NCI-H2107 (cell line): ENCODE data around the gene STIM2.
A peak's percentile ranks its signal among the peaks of the same experiment; 100 is the strongest.
"Not testable (repeated sequence)": the region's sequence is repeated elsewhere in the genome, so short reads cannot be mapped to it uniquely, and the experiment has no call there.

Experiments used
- DNase-seq: peaks from one replicate; lab custom pipeline; 2025; lab: John Stamatoyannopoulos, UW

STIM2 gene

DNA sequence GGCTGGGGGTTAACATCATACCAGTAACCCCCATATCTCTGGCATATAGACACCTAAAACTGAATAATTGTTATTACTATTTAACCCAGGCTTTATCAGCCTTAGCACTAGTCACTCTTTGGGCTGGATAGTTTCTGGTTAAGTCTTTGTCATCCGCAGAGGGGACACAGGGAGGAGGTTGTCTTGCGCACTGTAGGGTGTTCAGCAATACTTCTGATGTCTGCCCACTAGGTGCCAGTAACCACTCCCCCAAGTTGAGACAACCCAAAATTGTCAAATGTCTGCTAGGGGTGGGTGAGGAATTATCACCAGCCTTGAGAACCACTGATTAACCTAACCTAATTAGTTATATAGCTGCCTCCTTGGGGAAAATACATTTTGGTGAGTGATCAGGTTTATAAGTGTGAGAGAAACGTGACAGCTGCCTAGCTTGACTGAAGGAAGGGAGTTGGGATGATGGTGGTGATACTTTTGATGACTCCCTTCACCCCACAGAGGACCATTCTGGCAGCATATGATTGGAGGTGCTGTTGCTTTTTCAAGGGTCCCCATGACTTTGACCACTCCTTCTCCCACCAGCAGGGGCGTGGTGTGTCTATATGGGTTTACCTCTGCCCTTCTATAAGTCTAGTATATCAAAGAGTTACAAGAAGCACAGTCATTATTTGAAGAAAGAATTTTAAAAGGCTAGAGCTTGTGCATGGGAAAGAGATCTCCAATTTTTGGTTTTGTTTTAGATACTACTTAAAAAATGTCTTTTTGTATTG is 140.9 kb downstream of the STIM2 start:
- DNase-seq = no peak

DNA sequence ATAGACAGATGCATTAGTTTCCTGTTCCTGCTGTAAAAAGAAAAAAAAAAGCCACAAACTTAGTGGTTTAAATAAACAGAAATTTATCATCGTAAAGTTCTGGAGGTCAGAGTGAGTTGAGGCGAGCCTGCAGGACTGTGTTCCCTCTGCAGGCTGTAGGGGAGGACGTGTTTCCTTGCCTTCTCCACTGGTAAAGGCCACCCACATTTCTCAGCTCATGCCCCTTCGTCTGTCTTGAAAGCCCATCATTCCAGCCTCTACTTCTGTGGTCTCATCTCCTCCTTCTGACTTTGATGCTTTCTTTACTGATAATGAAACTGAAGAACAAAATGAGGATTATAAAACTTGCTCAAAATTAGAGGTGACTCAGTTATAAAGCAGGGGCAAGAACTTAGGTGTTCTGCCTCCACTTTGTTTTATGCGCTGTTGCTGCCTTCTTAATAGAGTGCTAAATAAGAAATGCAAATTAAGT is 143.0 kb downstream of the STIM2 start:
- no peak for DNase-seq

DNA sequence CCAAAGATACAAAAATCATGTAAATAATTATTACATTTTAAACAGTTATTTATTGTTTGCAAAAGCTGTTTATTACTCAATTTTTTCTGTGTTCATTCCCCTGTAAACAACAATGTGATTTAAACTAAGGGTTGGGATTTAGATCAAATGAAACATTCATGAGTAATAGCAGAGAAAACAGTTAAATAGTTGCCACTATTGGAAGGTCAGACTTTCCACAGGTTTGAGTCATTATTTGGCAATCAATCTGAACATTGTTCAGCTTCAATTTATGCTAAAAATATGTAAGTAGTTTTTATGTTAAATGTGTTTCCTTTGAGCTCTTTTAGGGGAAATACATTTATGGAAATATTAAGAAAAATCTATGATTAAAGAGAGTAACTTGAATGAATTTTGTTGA is 144.9 kb downstream of the STIM2 start:
- no peak for DNase-seq

DNA sequence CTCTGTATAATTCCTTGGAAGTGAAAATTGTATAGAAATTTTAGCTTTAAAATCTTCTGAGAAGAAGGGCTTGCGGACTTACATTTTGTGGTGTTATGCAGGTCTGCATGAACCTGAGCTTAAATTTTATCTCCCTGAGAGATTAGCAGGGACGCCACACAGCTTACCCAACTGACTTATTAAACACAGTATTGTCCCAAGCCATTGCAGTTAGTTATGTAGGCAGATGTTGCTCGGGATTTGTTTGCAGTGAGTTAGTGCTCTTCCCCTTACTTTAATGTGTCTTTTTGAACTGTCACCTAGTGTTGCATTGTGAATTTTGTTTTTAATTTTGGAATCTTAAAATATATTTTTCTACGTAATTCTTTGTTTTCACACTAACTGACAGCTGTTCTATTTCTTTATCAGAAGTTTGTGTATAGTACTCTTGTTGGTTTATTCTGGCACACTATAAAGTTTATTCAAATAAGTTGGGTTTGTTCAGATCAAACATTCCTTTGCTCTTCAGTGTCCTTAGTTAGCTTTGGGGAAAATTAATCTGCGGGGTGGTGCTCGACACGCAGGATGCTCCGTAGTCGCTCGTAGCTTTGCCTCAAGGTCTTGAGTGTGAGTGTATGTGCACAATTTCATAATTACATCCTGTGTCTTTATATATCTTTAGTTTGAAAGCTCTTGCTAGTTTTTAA is 145.4 kb downstream of the STIM2 start:
- DNase-seq = no peak

DNA sequence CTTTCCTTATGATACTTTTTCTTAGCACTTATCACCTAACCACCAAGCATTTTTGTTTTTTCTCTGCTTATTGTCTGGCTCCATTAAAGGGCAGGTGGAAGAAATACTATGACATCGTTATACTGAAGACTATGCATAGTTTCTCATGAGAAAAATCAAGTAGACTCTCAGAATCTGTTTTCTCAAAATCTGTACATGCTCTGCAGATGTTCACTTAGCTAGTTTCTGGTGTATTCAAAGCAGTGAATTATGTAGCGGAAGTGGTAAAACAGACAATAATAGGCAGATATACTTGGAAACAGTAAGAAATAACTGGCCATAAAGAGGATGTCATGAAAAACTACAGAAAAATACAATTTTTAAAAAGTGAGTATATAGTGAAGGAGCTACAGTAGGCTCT is 146.0 kb downstream of the STIM2 start:
- no peak for DNase-seq

DNA sequence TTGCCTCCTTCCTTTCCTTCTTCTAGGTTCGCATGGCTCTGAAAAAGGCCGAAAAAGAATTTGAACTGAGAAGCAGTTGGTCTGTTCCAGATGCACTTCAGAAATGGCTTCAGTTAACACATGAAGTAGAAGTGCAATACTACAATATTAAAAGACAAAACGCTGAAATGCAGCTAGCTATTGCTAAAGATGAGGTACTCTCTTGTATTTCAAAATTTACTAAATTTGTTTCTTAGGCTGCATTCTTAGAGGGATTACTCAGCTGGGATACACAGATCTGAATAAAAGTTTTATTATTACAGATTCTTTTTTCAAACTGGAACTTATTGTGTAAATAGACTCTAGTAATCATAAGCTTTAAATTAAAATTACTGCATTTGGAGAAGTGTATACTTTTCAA is 146.9 kb downstream of the STIM2 start:
- no peak for DNase-seq

DNA sequence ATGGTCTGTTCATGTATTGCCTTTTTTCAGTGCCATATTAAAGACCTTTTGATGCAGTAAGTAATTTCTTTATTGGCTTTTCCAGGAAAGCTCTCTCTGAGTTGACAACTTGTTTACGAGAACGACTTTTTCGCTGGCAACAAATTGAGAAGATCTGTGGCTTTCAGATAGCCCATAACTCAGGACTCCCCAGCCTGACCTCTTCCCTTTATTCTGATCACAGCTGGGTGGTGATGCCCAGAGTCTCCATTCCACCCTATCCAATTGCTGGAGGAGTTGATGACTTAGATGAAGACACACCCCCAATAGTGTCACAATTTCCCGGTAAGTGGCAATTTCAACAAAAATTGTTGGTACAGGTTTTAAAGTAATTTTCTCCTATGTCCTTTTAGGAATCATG is 148.0 kb downstream of the STIM2 start:
- no peak for DNase-seq

DNA sequence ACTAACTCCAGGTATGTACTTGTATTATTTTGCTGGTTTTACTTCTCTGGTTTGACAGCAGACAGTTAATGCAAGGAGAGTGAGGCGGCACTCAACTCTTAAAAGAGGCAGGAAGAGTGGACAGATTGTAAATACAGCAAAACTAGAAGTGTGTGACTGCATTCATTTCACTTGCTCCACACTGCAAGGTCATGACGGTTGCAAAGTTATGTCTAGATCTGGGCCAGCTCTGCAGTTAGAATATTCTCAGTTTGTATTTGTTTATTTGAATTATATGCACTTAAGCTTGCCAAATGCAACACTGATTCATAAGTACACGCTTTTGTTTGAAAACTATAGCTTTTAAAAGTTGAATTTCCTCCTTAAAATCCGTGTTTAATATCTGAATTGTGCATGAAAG is 148.9 kb downstream of the STIM2 start:
- no peak for DNase-seq

DNA sequence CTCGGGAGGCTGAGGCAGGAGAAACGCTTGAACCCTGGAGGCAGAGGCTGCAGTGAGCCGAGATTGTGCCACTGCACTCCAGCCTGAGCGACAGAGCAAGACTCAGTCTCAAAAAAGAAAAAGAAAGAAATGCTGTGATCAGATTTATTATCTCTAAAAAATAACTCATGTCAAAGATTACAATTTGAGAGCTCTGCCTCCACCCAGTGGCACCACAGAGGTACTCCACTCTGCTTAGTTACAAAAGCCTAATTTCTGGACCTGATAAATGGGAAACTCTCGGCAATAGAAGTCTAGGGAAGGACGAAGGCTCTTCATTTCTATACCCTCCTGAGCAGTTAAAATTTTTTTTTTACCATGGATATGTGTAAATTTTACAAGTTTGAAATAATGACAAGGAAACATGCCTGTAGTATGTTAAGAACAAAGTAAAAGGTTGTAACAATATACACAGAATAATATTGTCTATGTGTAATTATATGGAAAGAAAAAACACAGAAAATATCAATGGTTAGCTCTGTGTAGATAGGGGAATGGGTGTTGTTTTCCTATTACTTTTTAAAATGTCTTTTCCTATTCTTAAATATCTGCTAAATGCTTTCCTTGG is 149.8 kb downstream of the STIM2 start:
- peak; percentile 44 for DNase-seq

DNA sequence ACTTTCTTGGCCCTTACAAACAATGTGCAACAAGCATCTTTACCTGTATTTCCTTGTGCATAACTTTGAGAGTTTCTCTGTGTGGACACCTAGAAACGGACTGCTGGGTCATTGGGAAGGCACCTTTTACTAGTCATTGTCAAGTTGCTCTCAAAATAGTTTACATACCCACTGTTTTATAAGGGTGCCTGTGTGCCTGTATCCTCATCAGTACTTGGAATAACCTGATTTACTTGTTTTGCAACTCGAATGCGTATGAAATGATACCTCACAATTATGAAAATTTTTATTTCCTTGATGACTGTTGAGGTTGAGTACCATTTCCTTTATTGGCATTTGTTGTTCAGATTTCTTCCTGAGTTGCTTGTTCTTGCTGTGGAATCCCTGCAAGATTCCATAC is 150.8 kb downstream of the STIM2 start:
- DNase-seq = no peak

DNA sequence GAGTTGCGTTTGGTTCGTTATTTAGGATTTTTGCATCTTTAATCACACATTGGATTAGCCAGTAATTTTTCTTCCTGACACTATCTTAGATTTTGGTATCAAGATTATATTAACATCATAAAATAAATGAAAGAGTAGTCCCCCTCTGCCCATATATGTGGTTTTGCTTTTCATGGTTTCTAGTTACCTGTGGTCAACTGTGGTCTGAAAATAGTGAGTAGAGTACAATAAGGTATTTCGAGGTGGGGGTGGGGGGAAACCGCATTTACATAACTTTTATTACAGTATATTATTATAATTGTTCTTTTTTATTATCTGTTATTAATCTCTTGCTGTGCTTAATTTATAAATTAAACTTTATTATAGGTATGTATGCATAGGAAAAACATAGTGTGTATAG is 152.4 kb downstream of the STIM2 start:
- DNase-seq = no peak

DNA sequence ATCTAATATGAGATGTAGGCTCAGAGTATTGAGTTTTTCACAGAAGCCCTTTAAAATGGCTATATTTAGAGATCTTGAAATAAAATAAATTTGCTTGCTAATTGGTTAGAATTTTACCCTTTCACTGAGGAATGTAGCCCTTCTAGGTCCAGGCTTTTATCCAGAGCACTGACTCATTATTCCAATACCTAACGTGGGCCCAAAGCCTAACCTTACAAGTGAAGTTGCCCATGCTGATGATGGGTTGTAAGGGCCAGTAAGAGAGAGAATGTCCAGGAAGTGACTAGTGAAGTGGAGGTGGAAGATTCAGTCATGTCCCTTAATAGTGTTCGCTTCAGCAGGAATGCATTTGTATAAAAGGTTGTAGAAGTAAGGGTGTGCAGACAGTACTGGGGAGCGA is 155.9 kb downstream of the STIM2 start:
- DNase-seq = no peak

DNA sequence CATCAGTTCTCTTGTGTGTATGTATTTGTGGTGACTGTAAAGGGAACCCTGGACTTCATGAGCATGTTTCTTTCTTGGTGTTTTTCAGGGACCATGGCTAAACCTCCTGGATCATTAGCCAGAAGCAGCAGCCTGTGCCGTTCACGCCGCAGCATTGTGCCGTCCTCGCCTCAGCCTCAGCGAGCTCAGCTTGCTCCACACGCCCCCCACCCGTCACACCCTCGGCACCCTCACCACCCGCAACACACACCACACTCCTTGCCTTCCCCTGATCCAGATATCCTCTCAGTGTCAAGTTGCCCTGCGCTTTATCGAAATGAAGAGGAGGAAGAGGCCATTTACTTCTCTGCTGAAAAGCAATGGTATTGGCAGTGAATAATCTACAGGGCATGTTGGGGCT is 157.0 kb downstream of the STIM2 start:
- no peak for DNase-seq

DNA sequence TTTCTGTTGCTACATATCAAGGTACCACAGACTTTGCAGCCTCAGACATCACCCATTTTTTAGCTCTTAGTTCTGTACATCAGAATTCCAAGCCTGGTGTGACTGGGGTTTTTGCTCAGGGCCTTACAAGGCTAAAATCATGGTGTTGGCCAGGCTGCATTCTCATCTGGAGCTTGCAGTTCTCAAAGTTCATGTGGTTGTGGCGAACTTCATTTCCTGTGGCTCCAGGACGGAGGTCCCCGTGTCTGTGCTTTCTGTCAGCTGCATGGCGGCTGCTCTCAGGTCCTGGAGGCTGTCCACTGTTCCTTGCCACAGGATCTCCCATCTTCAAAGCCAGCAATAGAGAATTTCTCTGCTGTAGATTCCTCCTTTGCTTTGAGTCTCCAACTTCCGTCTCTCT is 157.4 kb downstream of the STIM2 start:
- DNase-seq = no peak

DNA sequence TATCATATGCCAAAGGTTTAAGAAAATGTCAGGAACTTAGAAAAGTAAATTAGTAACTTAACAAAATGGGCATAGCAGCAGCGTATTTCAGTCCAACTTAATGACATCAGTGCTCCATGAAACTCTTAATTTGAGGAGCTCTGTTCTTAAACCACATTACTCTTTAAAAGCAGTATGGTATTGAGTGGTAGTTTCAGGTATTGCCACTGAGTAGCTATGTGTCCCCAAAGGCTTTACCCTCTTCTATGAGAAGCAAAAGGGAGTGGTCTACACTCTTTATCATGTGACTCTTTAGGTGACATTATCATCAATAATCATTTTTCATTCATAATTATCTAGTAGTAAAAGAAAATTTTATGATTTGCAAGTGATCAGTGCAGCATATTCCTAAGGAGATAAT is 158.3 kb downstream of the STIM2 start:
- DNase-seq = no peak

DNA sequence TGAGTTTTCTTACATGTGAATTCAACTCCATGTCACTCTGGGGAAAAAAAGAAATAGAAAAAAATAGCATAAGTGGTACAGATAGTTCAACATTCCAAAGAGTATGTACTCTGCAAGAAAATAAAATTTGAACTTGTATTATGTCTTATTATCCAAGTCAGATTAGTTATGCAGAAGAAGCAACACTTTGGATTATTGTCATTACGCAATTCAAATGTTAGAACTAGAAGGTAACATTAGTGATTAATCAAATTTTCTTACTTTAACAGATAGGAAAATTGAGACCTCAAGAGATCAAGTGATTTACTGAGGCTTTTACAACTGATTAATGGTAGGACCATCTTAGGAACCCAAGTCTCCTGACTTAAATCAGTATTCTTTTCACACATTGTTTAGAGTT is 159.1 kb downstream of the STIM2 start:
- DNase-seq = no peak

DNA sequence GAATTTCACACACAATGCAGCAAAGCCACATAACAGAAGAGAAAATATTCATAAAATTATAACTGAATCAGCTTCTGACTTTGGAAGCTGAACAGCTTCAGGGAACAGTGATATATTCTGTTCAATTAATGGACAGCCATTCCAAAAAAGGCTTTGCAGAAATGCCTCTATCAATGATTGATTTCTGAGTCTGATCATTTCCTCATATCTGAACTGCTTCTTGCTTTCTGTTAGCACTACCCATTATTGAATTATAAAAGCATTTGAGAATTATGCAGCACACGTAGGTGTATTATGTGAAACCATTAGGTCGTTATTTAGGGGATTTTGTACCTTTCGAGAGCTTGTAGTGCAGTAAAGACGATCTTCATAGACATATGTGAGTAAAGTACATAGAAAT is 159.6 kb downstream of the STIM2 start:
- no peak for DNase-seq

DNA sequence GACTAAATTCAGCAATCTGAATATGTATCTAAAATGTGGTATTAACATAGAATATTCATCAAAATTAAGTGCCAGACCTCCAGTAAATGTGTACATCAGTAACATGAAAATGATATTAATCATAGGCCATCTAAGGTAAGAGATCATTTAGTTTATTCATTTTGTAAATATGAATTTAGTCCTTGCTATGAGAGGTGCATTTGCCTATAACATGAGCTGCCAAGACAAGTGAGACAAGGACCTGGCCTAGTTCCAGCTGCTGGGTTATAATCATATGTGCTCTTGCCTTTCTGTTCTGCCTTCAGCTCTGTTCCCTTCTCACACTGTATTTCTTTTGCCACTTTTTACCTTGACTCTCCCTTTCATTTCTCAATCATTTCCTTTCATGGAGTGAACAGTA is 160.0 kb downstream of the STIM2 start:
- DNase-seq = no peak

DNA sequence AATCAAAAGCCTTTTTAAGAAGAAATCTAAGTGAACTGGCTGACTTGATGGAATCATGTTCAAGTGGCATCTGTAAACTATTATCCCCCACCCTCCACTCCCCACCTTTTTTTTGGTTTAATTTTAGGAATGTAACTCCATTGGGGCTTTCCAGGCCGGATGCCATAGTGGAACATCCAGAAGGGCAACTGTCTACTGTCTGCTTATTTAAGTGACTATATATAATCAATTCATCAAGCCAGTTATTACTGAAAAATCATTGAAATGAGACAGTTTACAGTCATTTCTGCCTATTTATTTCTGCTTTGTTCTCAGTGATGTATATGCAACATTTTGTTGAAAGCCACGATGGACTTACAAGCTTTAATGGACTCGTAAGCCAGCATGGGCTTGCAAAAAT is 162.3 kb downstream of the STIM2 start:
- no peak for DNase-seq

DNA sequence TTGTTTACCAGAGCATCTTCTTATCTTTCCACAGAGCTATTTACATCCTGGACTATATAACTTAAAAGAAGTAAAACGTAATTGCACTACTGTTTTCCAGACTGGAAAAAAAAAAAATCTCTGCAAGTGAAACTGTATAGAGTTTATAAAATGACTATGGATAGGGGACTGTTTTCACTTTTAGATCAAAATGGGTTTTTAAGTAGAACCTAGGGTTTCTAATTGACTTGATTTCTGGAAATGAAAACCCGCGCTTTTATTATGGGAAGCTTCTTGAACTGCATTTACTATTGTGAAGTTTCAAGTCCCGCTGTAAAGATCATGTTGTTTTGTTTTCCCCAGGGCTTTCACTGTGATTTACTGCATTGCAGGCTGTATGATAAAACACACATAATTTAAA is 162.7 kb downstream of the STIM2 start:
- DNase-seq = no peak

DNA sequence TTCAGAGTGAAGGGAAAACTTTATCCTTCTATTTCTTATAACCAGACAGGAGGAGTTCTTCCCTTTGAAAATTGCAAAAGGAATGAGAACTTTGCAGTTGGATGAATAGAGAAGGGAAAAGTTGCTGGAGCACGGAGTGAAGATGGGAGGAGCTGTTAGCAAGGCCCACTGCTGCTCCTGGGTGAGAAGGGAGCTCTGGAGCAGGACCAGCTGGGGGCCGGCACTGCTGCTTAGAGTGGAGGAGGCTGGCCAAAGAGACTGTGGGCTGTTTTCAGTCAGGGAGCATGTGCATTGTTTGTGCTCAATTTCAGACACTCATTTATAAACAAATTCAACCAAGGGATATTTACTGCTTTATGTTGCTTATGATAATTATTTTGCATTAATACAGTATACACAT is 164.2 kb downstream of the STIM2 start:
- no peak for DNase-seq

DNA sequence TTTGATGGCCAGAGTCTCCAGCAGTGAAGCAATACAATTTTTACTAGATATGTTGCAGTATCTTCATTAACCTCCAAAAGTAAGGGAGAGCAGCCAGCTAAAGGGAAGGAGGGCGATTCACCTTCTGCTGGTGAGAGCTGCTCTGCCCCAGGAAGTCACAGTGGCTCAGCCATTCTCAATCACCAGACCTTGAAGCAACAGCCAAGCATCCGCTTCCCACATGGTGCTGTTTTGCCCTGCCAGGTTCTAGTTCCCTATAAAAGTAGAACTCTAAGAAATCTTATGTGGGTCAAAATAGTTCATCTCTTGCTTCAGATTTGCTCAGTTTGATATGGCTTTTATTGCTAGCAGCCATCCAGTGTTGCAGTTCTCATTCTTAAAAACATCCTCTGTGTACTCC is 166.8 kb downstream of the STIM2 start:
- no peak for DNase-seq

DNA sequence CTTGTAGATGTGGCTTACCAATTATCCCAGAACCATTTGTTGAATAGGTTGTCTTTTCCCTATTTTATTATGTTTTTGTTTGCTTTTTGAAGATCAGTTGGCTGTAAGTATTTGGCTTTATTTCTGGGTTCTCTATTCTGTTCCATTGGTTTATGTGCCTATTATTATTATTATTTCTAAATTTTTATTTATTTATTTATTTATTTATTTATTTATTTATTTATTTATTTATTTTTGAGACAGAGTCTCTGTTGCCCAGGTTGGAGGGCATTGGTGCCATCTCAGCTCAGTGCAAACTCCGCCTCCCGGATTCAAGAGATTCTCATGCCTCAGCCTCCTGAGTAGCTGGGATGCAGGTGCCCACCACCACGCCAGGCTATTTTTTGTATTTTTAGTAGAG is 174.5 kb downstream of the STIM2 start:
- DNase-seq = not testable (repeated sequence)
